CD4-positive, alpha-beta T cell treated with Interleukin-6 for 4 hours (primary cell): Measurements from ENCODE around the gene CHTF18.
"Not testable (repeated sequence)": the region's sequence is repeated elsewhere in the genome, so short reads cannot be mapped to it uniquely, and the experiment has no call there.

Experiments used
- DNase-seq: peaks from one replicate; pipeline ENCODE4 v3.0.0-alpha.2; 2020; ENCODE audit warnings: mixed read lengths

CHTF18 gene

GRCh38 chr16:832652-833336 is 44.4 kb downstream of the CHTF18 start:
- DNase-seq: no peak

GRCh38 chr16:833411-833810 is 45.0 kb downstream of the CHTF18 start:
- DNase-seq: no peak

DNA sequence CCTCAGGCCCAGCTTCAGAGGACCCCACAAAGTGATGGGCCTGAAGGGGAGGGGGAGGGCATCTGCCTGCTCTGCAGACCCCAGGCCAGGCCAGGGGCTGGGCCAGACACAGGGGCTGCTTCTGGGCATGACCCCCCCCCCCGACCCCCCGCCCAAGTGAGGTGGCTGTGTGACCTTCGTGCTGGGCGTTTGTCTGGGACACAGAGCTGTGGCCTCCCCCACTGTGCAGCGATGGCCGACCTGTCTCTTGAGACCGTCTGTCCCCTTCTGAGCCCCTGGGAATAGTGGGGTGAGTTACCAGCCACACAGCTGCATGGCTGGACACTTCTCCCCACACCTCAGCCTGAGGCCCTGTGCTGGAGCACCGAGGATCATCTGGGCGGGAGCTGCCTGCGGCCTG is 47.0 kb downstream of the CHTF18 start:
- DNase-seq: no peak

DNA sequence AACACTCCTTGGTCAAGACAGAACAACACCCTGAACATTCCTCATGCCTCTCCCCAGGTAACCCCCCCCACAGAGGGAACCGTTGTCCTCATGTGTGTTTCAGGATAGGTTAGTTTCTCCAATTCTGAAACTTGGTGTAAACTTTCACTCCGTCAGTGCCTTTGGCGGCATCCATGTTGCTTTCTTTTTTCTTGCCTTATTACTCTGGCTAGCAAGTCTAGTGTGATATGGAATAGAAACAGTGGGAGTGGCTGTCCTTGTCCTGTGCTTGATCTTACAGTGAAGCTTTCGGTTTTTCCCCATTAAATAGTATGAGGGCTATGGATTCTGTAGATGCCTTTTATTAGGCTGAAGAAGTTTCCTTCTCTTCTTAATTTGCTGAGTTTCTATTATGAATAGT is 47.8 kb downstream of the CHTF18 start:
- no peak for DNase-seq

GRCh38 chr16:836822-837221 is 48.4 kb downstream of the CHTF18 start:
- not testable (repeated sequence) for DNase-seq

DNA sequence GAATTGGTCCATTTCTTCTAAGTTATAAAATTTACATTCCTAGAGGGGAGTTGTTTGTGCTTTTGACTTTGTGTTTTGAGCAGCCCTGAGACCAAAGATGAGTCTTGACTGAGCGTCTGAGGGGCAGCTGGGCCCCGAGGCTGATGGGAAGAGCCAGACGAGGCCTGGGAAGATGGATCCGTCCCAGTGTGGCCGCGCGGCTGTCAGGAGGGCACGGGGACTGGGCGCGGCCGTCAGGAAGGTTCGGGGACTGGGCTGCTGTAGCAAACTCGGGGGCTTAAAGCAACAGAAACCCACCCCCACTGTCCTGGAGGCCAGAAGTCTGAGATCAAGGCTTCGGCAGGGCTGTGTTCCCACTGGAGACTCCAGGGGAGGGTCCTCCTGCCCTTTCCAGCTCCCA is 50.3 kb downstream of the CHTF18 start:
- DNase-seq: no peak

GRCh38 chr16:839643-840408 is 51.4 kb downstream of the CHTF18 start:
- DNase-seq: no peak

DNA sequence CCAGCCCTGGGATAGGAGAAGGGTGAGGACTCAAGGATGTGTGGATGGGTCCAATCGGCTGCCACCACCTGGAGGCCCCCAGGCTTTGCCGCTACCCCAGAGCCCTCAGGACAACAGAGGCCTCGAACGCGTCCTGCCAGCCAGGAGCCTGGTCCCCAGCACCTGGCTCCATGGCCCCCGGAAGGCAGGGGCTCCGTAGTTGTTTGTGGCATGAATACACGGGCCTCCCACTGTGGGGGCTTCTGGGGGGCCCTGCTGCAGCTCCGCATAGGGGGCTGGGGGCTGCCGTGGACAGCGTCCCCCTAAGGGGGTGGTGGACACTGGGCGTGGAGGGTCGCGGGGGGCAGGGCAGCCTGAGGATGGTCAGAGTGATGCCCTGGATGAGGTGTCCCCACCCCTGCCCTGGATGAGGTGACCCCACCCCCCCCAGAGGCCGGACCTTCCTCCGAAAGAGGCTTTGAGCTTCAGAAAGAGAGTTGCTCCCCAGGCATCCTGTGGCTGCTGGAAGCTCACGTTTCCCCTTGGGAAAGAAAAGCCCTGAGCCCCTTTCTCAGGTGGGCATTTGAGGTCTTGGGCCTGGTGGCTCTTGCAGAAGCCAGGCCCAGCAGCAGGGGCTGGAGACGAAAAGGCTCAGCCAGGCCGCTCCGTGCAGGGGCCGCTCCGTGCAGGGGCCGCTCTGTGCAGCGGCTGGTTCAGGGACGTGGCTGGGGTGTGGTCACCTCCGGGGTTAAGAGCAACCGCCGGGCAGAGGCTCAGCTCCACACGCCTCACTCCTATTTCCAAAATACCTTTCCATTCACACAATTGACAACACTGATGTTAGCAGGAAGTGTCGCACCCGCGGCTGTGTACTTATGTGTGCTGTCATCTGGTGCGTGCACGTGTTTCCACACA is 52.4 kb downstream of the CHTF18 start:
- DNase-seq: no peak

GRCh38 chr16:841455-842060 is 53.1 kb downstream of the CHTF18 start:
- DNase-seq: no peak

- DNase-seq: no peak
These were observed 53.6 kb downstream of the CHTF18 start for GRCh38 chr16:842061-842476.

DNA sequence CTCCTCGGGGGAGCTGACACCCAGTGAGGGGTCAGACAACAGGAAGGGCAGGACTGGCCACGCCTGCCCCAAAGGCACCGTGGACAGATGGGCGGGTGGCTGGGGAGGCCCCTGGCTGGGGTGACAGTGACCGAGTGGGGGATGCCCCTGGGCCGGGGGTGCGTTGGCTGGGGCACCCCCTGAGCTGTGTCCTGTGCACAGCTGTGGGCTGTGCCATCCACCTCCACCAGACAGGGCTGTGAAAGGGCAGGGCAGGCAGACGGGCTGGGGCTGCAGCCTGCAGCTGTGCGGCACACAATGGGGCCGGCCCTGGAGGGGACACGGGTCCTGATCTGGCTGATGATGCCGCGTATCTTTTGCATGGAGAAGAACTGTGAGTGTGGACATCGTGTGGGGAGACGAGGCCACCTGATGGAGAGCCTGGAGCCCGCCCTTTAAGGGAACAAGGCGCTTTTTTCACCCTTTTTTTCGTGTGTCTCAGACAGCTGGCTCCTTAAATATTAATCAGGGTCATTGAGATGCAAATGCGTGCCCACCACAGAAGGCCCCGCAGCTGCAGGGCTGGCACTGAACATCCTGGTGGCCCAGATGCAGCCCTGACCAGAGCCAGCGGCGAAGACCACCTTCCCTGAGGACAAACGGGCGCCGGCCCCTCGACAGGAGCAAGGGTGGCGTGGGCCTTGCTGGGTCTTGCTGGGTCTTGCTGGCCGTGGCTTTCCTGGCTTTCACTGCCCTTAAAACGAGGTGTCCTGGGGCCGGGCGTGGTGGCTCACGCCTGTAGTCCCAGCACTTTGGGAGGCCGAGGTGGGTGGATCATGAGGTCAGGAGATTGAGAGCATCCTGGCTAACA is 54.5 kb downstream of the CHTF18 start:
- no peak for DNase-seq

GRCh38 chr16:843771-844170 is 55.4 kb downstream of the CHTF18 start:
- no peak for DNase-seq

- DNase-seq: no peak
These were observed 56.4 kb downstream of the CHTF18 start for GRCh38 chr16:844638-845350.

DNA sequence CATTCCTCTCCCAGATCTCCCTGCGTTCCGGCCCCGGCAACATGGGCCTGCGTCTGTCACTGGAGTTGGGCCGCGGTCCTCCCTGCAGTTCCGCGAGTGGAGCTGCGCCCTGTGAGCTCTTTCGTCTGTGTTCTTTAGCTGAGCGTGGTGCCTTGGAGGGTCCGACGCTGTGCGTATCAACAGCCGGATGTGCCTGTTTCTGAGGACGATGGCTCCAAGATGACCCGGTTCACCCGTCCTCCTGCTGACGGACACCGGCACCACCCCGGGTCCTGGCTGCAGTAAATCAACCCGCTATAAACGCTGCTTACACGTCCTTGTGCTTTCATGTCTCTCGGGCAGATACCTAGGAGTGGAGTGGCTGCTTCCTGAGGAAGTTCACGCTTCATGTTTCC is 56.9 kb downstream of the CHTF18 start:
- no peak for DNase-seq

- DNase-seq: no peak
These were observed 58.7 kb downstream of the CHTF18 start for GRCh38 chr16:847151-847550.
